Fibroblast of pulmonary artery (primary cell): Measurements from ENCODE around the gene PTPRM.

Source experiments
- DNase-seq: peaks from one replicate; pipeline ENCODE4 v3.0.0-alpha.2; 2010; ENCODE audit warnings: low read depth
- H3K4me3 ChIP-seq: replicated peaks from 2 replicates; pipeline ENCODE4 v1.5.1; 2011; ENCODE audit warnings: low read depth, mild to moderate bottlenecking, control low read depth, low read length, moderate library complexity
- CTCF ChIP-seq: IDR thresholded peaks from 2 replicates; pipeline ENCODE4 v1.5.1; 2011; ENCODE audit warnings: mild to moderate bottlenecking, control low read depth, low read length, inconsistent platforms; ENCODE audit errors: missing control alignments

PTPRM gene

GRCh38 chr18:8283891-8284585 is 716.9 kb downstream of the PTPRM start:
- no peak for TF ChIP-seq CTCF
- DNase-seq, result peak; percentile 81
- H3K4me3 ChIP-seq, result peak overlapping the region; percentile 24

- peak; percentile 11 for DNase-seq
- no peak overlapping the region for H3K4me3 ChIP-seq
- no peak for TF ChIP-seq CTCF
Measured at GRCh38 chr18:8286303-8286702, 719.2 kb downstream of the PTPRM start.

- TF ChIP-seq CTCF, result no peak
- no peak overlapping the region for H3K4me3 ChIP-seq
- no peak for DNase-seq
Measured at GRCh38 chr18:8287196-8287885, 720.2 kb downstream of the PTPRM start.

- no peak for DNase-seq
- TF ChIP-seq CTCF, result no peak
- no peak overlapping the region for H3K4me3 ChIP-seq
Measured at GRCh38 chr18:8288472-8289195, 721.5 kb downstream of the PTPRM start.

GRCh38 chr18:8290435-8290834 is 723.3 kb downstream of the PTPRM start:
- DNase-seq, result no peak
- no peak overlapping the region for H3K4me3 ChIP-seq
- no peak for TF ChIP-seq CTCF

- H3K4me3 ChIP-seq, result no peak overlapping the region
- no peak for TF ChIP-seq CTCF
- no peak for DNase-seq
Measured at GRCh38 chr18:8290913-8291312, 723.8 kb downstream of the PTPRM start.
